Measurements from ENCODE around the gene MTM1. TPM values are rescaled to one million over a fixed set of nuclear protein-coding genes. Genes with fewer than 3 reads are reported as not detected.

MTM1 gene
- total RNA-seq, 4 donors from 2014 or later = 3.8 to 26.7 (median 13.1) TPM

DNA sequence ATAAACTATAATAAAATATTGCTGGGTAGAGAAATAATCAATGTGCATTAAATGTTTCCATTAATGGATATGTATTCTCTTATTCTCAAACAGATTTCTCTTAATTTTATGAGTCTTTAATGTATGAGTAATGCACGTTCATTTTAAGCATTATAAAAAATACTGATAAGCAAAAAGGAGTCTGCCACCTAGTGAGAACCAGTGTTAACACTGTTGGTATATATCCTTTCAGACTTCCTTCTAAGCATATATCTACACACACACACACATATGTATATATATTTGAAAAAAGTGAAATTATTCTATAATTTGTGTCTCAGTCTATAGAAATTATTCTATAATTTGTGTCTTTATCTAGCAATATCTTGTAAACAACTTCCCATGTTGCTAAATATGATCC lies 74.8 kb downstream of the MTM1 start:
- Histone ChIP-seq H3K9me3 (no peaks in the 10 kb centered on the region), H3K27me3 (no peaks in the 10 kb centered on the region), H3K4me3 (no peak overlapping the region), H3K36me3 (no peaks in the 10 kb centered on the region), H3K4me1 (no peaks in the 10 kb centered on the region), H3K27ac (no peak overlapping the region)
- intact Hi-C loops (cut with DNase I; ENCODE audit: low total_unique reads) = no loop called here
- no peak for DNase-seq
- TF ChIP-seq, protein P1, sequence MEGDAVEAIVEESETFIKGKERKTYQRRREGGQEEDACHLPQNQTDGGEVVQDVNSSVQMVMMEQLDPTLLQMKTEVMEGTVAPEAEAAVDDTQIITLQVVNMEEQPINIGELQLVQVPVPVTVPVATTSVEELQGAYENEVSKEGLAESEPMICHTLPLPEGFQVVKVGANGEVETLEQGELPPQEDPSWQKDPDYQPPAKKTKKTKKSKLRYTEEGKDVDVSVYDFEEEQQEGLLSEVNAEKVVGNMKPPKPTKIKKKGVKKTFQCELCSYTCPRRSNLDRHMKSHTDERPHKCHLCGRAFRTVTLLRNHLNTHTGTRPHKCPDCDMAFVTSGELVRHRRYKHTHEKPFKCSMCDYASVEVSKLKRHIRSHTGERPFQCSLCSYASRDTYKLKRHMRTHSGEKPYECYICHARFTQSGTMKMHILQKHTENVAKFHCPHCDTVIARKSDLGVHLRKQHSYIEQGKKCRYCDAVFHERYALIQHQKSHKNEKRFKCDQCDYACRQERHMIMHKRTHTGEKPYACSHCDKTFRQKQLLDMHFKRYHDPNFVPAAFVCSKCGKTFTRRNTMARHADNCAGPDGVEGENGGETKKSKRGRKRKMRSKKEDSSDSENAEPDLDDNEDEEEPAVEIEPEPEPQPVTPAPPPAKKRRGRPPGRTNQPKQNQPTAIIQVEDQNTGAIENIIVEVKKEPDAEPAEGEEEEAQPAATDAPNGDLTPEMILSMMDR (IDR thresholded peaks at IDR 0.05) = no peak
- no peak for TF ChIP-seq POLR2A (IDR thresholded peaks at IDR 0.05)

DNA sequence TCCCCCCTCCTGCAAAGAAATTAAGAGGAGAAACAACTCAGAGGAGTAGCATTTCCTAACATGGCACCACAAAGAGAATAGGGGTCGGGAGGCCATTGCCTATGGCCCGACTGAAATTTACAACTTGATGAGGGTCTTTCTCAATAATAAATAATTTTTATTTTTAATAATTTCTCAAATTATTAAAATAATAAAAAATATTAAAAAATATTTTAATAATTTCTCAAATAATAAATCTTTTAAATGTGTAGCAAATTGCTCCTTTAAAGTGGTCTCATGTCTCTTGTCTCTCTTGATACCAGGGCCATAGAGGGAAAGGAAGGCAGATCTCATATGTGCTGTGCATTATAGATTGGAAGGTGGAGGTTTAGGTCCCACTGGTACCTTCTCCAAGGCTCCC lies 75.5 kb downstream of the MTM1 start:
- H3K4me3 ChIP-seq = no peak overlapping the region
- no peaks in the 10 kb centered on the region for H3K36me3 ChIP-seq
- H3K9me3 ChIP-seq = no peaks in the 10 kb centered on the region
- H3K4me1 ChIP-seq = no peaks in the 10 kb centered on the region
- TF ChIP-seq POLR2A (IDR thresholded peaks at IDR 0.05) = no peak
- TF ChIP-seq, protein P1 (IDR thresholded peaks at IDR 0.05) = no peak
- no peak overlapping the region for H3K27ac ChIP-seq
- intact Hi-C loops (cut with DNase I; ENCODE audit: low total_unique reads) = no loop called here
- DNase-seq = no peak
- H3K27me3 ChIP-seq = no peaks in the 10 kb centered on the region

DNA sequence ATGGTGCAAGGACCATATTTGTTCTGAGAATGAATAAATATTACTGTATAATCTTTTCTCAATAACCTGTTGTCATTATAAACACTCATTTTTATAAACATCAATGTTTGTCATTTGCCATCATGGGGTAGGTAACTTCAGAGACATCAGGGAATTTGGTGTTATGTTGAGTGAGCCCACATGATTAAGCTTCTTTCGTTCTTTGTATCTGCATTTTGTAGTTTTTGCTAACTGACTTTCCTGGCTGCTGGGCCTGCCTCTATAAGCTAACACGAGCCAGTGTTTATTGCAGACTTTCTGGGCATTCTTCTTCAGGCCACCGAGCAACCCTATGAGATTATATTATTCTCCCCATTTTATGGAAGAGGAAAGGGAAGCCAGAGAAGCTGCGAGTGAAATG lies 76.0 kb downstream of the MTM1 start:
- no peaks in the 10 kb centered on the region for H3K9me3 ChIP-seq
- TF ChIP-seq POLR2A (IDR thresholded peaks at IDR 0.05) = no peak
- TF ChIP-seq, protein P1 (IDR thresholded peaks at IDR 0.05) = no peak
- no peak overlapping the region for H3K4me3 ChIP-seq
- H3K27ac ChIP-seq = no peak overlapping the region
- DNase-seq = no peak
- no peaks in the 10 kb centered on the region for H3K36me3 ChIP-seq
- no peaks in the 10 kb centered on the region for H3K4me1 ChIP-seq
- H3K27me3 ChIP-seq = no peaks in the 10 kb centered on the region
- intact Hi-C loops (cut with DNase I; ENCODE audit: low total_unique reads) = no loop called here

DNA sequence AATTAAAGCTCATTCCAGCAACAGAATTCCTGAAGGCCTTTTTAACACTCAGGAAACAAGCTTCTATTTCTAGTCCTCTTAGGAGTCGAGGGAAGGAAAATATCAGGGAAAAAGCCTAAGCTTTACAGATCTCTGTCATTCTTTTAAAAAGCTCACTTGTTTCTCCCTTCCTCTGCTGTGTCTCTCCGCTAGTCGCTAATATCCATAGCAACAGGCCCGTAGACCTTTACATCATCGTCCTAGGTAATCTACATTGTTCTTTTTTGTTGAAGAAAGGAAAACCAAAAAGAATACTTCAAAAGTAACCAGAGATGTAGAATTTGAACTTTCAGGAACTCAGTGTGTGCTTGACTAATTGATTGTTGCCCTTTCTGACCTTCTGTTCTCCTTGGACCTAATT lies 78.9 kb downstream of the MTM1 start:
- intact Hi-C loops (cut with DNase I; ENCODE audit: low total_unique reads) = no loop called here
- no peak for DNase-seq
- Histone ChIP-seq H3K4me1 (no peaks in the 10 kb centered on the region), H3K9me3 (no peaks in the 10 kb centered on the region), H3K4me3 (no peak overlapping the region), H3K27me3 (no peaks in the 10 kb centered on the region), H3K36me3 (no peaks in the 10 kb centered on the region), H3K27ac (no peak overlapping the region)
- TF ChIP-seq POLR2A (IDR thresholded peaks at IDR 0.05) = no peak
- TF ChIP-seq, protein P1 (IDR thresholded peaks at IDR 0.05) = no peak

DNA sequence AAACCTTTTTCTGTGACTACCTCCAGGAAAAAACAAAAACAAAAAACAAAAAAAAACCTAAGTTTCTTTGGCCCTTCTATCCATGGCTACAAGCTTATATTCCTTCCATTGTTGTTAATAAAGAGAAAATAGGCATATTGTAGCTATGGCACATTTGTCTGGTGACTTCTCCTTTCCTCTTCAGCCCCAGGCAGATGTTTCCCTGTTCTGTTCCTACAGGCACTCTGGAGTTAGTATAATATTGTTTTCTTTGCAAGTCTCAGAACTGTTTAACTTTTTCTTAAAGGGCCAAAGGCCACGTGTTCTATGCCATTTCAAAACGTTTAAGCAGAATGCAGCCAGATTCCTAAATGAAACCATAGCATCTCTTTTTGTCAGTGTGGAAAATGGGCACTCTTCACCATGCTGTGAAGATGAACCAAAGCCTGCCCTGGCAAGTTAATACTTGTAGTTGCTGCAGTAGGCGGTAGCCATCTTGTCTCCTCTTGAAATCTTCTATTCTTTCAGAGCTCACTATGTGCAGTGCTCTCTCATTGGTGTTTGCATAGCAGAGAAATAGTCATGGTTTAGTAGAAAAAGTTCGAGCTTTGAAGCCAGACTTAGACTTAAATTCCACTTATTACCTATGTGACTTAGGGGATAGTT lies 80.0 kb downstream of the MTM1 start:
- no peaks in the 10 kb centered on the region for H3K4me1 ChIP-seq
- no peak overlapping the region for H3K4me3 ChIP-seq
- no peaks in the 10 kb centered on the region for H3K36me3 ChIP-seq
- H3K27me3 ChIP-seq = no peaks in the 10 kb centered on the region
- H3K27ac ChIP-seq = peak overlapping the region in 1 of 2 donors; percentile 50
- DNase-seq = no peak
- H3K9me3 ChIP-seq = no peaks in the 10 kb centered on the region
- intact Hi-C loops (cut with DNase I; ENCODE audit: low total_unique reads) = no loop called here
- TF ChIP-seq, protein P1 (IDR thresholded peaks at IDR 0.05) = no peak
- TF ChIP-seq POLR2A (IDR thresholded peaks at IDR 0.05) = no peak

Measured in uterus (tissue), 4 donors.